Body of pancreas (tissue), 4 donors: ENCODE measurements around the gene BRF1. TPM values are rescaled to one million over a fixed set of nuclear protein-coding genes. Genes with fewer than 3 reads are reported as not detected.
A peak's percentile ranks its signal among the peaks of the same experiment; 100 is the strongest.

ENCODE experiments used
- ATAC-seq: fragments of 150-250 bp; one replicate; pipeline ENCODE4 v1.9.1; 2016
- DNase-seq, 4 donors: peaks; one replicate each; pipeline ENCODE4 v3.0.0-alpha.2; 2019
- H3K27ac ChIP-seq, 4 donors: fragments of 200-600 bp; sonication (generic); 1 replicate in 3 of 4; 2 replicates in 1 of 4; pipeline versions ENCODE4 v1.5.1 to v1.6.1; 2016 to 2019; ENCODE audit warnings: mild to moderate bottlenecking in 1 of 4, mixed read lengths in 1 of 4, moderate library complexity in 1 of 4
- H3K27me3 ChIP-seq, 2 donors: fragments of 200-600 bp; sonication (generic); one replicate each; pipeline ENCODE4 v1.6.0; 2016; ENCODE audit warnings: mild to moderate bottlenecking in 1 of 2
- H3K36me3 ChIP-seq, 2 donors: fragments of 200-600 bp; sonication (generic); replicated peaks in 1 of 2; 2 replicates each; pipeline ENCODE4 v1.5.1; 2016; ENCODE audit warnings: low read depth in 2 of 2; ENCODE audit not compliant: insufficient read depth in 1 of 2
- H3K4me1 ChIP-seq: fragments of 200-600 bp; sonication (generic); one replicate; pipeline ENCODE4 v1.6.0; 2016
- H3K4me3 ChIP-seq, 2 donors: fragments of 200-600 bp; sonication (generic); 1 replicate in 1 of 2; 2 replicates in 1 of 2; pipeline ENCODE4 v1.5.1; 2016 to 2019
- H3K9me3 ChIP-seq, 3 donors: fragments of 200-600 bp; sonication (generic); 1 replicate in 2 of 3; 2 replicates in 1 of 3; pipeline ENCODE4 v1.5.1; 2016
- CTCF ChIP-seq, 7 experiments: fragments of 450-650 bp in 4 of 7; fragments of 200-600 bp in 3 of 7; sonication (generic) in 3 of 7; IDR thresholded peaks; one replicate each; pipeline ENCODE4 v1.5.1; 2016 to 2019; ENCODE audit warnings: antibody characterized with exemption in 7 of 7
- POLR2A ChIP-seq, 3 donors: fragments of 450-650 bp; IDR thresholded peaks; one replicate each; pipeline ENCODE4 v1.6.1; 2016; ENCODE audit warnings: antibody characterized with exemption in 3 of 3, mild to moderate bottlenecking in 2 of 3
- WGBS, 2 donors: methylation state at CpG; one replicate each; pipeline ENCODE4 v1.1.5; 2017; 5-methylcytosine and 5-hydroxymethylcytosine counted together
- intact Hi-C: fragments of 100-400 bp; cut with DNase I; formaldehyde crosslinking; loops from one replicate; pipeline ENCODE4 v1.15.1; 2023
- total RNA-seq, 2 donors: library from RNA; depleted of rRNA; stranded (reverse); fragments of >200 nt; gene quantifications; one replicate each; pipeline ENCODE4 v1.1.0, GENCODE V29; 2016

Gene BRF1
- total RNA-seq, 2 donors from 2014 or later = 54.5 to 86.7 TPM

GRCh38 chr14:105323663-105324062 lies 22.9 kb upstream of the BRF1 start:
- DNase-seq (no peak), ATAC-seq (no peak)
- no peaks in the 10 kb centered on the region for H3K9me3 ChIP-seq
- WGBS, 2 donors = 91% methylated on average over 3 to 13 of the region's 13 CpGs
- H3K4me3 ChIP-seq = no peak overlapping the region
- H3K27ac ChIP-seq = no peak overlapping the region
- peaks cover 43% of the 10 kb centered on the region for H3K4me1 ChIP-seq
- TF ChIP-seq CTCF (IDR thresholded peaks at IDR 0.05) = no peak
- no peak for TF ChIP-seq POLR2A (IDR thresholded peaks at IDR 0.05)
- H3K27me3 ChIP-seq = no peaks in the 10 kb centered on the region
- no peaks in the 10 kb centered on the region for H3K36me3 ChIP-seq
- intact Hi-C loops = no loop called here

- WGBS, 2 donors = 86 to 90% methylated on average over 22 to 27 of the region's 27 CpGs
- TF ChIP-seq POLR2A (IDR thresholded peaks at IDR 0.05) (no peak), CTCF (IDR thresholded peaks at IDR 0.05) (no peak)
- Histone ChIP-seq H3K9me3 (no peaks in the 10 kb centered on the region), H3K4me3 (no peak overlapping the region), H3K27me3 (no peaks in the 10 kb centered on the region), H3K27ac (no peak overlapping the region), H3K4me1 (peaks cover 40% of the 10 kb centered on the region), H3K36me3 (no peaks in the 10 kb centered on the region)
- DNase-seq = no peak
- intact Hi-C loops = no loop called here
- no peak for ATAC-seq
Observed at GRCh38 chr14:105322791-105323556, 22.2 kb upstream of the BRF1 start.

GRCh38 chr14:105317546-105317945 lies 16.7 kb upstream of the BRF1 start:
- Histone ChIP-seq H3K27ac (peak overlapping the region in 3 of 4 donors; percentile 43 to 69 (median 67)), H3K4me3 (no peak overlapping the region), H3K4me1 (peaks cover 38% of the 10 kb centered on the region), H3K27me3 (no peaks in the 10 kb centered on the region), H3K36me3 (no peaks in the 10 kb centered on the region), H3K9me3 (no peaks in the 10 kb centered on the region)
- no peak for TF ChIP-seq POLR2A (IDR thresholded peaks at IDR 0.05)
- peak in 2 of 7 experiments; percentile 11 to 30 for TF ChIP-seq CTCF (IDR thresholded peaks at IDR 0.05)
- peak in 3 of 4 donors; percentile 48 to 58 (median 51) for DNase-seq
- intact Hi-C loops = no loop called here
- WGBS, 2 donors = 31 to 45% methylated on average over 8 to 11 of the region's 11 CpGs
- ATAC-seq = no peak

- no peak for DNase-seq
- intact Hi-C loops = no loop called here
- TF ChIP-seq CTCF (IDR thresholded peaks at IDR 0.05) (no peak), POLR2A (IDR thresholded peaks at IDR 0.05) (no peak)
- no peaks in the 10 kb centered on the region for H3K27me3 ChIP-seq
- WGBS, 2 donors = 53 to 59% methylated on average over 15 to 18 of the region's 18 CpGs
- H3K4me3 ChIP-seq = no peak overlapping the region
- H3K9me3 ChIP-seq = no peaks in the 10 kb centered on the region
- H3K36me3 ChIP-seq = no peaks in the 10 kb centered on the region
- H3K27ac ChIP-seq = peak overlapping the region in 3 of 4 donors; percentile 43 to 69 (median 67)
- ATAC-seq = no peak
- H3K4me1 ChIP-seq = peaks cover 38% of the 10 kb centered on the region
Observed at GRCh38 chr14:105316968-105317510, 16.2 kb upstream of the BRF1 start.
